NCI-H2029 treated with DMSO at 0.1 percent for 48 hours (cell line): Measurements from ENCODE around the gene KMT2C.
"Not testable (repeated sequence)": the region's sequence is repeated elsewhere in the genome, so short reads cannot be mapped to it uniquely, and the experiment has no call there.

Experiments used
- DNase-seq: peaks from one replicate; lab custom pipeline; 2025; lab: John Stamatoyannopoulos, UW

Gene KMT2C

DNA sequence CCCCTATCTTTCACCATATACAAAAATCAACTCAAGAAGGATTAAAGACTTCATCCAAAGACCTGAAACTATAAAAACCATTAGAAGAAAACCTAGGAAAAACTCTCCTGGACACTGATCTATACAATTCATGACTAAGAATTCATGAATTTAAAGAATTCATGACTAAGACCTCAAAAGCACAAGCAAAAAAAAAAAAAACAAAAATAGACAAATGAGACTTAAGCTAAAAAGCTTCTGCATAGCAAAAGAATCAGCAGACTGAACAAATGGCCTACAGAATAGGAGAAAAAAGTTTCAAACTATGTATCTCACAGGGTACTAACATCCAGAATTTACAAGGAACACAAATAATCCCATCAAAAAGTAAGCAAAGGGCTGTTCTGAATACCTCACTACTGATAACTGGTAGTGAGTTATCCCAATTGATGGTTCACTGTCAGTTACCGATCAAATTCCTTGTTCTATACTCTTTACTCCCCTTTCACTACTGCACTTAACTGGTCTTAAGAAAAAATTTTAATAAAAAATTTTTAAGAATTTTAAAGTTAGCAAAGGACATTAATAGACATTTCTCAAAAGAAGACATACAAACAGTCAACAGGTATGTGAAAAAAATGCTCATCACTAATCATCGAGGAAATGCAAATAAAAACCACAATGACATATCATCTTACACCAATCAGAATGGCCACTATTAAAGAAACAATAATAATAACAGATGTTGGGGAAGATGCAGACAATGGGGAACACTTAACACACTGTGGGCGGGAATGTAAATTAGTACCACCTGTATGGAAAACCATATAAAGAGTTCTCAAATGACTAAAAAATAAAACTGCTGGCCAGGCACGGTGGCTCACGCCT is 33.2 kb downstream of the KMT2C start:
- DNase-seq = no peak

DNA sequence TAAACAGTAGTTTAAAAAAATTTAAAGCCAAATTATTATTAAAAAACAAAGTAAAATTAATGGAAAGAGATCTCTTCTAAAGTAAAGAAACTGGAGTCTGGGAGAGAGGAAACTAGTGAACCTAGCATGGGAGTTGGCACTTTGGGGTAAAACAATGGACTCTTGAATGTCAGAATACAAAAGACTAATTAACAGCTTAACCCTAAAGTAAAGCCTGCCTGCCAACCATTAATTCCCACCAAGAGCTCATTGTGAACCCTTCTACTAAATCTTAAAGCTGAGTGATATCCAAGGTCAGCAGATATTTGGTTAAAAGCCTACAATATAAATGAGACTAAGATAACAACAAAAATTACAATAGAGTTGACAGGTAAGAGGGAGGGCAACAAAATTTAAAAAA is 36.5 kb downstream of the KMT2C start:
- no peak for DNase-seq

GRCh38 chr7:152395112-152395511 is 40.7 kb downstream of the KMT2C start:
- no peak for DNase-seq

GRCh38 chr7:152394214-152394613 is 41.6 kb downstream of the KMT2C start:
- DNase-seq = not testable (repeated sequence)

DNA sequence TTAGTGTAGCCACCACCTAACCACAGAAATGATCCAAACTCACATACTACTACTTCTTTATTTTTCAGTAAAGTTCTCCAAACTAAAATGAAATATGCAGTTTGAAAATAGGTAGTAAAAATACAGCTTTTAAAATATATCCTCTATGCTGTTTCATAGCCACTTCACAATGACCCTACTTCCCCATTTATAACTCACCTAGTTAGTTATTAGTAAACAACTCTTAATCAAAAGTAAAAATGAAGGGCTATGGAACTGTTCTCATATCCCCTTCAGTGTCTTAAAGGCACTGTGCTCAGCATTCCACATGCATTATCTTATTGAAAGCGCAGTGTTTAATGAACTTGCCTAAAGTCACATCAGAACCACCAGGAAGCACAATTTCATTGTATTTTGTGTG is 43.5 kb downstream of the KMT2C start:
- no peak for DNase-seq

DNA sequence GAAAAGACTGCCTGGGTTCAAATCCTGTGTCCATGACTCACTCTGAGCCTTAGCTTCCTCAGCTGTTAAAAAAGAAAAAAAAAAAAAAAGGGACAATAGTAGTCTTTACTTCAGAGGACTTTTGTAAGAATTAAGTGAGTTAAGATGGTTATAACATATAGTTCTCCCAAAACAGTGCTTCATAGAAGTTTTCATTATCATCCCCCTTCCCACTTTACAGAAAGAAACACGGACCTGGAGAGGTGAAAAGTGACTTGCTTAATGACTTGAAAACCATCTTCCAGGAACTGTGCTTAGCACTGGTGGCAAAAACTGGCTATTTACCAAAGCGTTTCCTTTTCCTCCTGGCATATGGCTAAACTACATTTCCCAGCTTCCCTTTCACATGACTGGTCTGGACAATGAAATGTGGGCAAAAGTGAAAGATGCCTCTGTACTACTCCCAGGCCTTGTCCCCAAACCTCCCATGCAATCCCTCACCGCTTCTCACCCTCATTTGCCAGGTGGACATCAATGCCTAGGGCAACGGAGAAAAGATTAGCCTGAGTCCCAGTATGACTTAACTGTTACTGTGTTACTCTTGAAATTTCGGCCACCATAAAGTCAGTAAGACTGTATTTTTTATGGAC is 49.6 kb downstream of the KMT2C start:
- DNase-seq = not testable (repeated sequence)

GRCh38 chr7:152384235-152385200 is 51.3 kb downstream of the KMT2C start:
- DNase-seq = not testable (repeated sequence)

GRCh38 chr7:152383341-152384234 is 52.2 kb downstream of the KMT2C start:
- DNase-seq = no peak

DNA sequence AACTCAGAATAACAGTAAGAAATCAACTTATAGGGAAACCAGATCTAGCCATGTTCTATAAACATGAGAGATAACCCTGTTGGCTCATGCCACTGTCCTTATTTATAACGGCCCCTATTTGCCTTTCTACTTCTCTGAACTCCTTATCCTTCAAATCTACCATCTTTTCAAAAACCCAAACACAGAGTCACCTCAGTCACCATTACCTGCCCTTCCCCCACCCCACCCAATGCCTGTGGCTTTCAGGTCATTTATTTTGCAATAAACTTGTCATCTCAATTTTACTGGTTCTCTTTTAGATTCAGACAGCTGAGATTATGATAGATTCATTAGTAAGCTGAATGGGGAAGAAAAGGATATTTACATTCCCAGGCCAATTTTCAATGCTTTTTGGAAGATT is 53.6 kb downstream of the KMT2C start:
- no peak for DNase-seq

GRCh38 chr7:152380931-152381578 is 54.7 kb downstream of the KMT2C start:
- not testable (repeated sequence) for DNase-seq

DNA sequence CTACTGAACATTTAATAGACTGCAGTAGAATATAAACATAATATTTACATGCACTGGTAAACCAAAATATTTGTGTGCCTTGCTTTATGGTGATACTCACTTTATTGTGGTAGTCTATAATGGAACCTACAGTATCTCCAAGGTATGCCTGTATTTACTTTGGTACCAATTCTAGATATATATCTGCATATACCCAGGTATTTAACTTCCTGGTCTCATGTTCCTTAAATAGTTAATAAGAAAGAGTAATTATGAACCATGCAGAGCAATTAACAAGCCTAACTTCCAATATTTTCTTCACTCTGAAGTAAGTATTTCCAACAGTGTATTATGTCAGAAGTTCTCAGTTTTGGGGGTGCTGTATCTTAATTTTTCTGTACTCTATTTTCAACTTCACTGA is 57.3 kb downstream of the KMT2C start:
- DNase-seq = not testable (repeated sequence)

DNA sequence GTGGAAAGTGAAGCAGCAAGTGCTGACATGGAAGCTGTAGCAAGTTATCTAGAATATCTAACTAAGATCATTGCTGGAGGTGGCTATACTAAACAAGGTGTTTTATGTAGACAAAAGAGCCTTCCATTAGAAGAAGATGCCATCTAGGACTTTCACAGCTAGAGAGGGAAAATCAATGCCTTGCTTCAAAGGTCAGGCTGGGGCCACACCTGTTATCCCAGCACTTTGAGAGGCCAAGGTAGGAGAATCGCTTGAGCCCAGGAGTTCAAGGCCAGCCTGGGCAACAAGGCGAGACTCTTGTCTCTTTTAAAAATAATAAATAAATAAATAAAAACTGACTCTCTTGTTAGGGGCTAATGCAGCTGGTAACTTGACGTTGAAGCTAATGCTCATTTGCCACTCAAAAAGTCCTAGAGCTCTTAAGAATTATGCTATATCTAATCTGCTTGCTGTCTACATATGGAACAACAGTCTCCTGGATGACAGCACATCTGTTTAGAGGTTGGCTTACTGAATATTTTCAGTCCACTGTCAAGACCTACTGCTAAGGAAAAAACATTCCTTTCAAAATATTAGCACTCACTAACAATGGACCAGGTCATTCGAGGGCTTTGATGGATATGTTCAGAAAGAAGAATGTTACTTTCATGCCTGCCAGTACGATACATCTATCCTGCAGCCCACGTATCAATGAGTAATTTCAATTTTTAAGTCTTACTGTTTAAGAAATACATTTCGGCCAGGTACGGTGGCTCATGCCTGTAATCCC is 58.9 kb downstream of the KMT2C start:
- DNase-seq = not testable (repeated sequence)

DNA sequence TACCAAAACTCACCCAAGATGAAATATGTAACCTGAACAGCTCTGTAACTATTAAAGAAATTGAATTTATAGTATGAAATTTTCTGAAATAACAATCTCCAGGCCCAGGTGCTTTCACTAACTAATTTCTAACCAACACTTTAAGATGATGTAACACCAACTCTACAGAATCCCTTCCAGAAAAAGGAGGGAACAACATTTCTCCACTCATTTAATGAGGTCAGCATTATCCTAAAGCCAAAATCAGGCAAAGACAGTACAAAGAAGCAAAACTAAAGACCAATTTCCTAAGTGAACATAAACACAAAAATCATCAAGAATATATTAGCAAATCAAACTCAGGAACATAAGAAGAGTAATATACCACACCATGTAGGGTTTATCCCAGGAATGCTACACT is 65.5 kb downstream of the KMT2C start:
- no peak for DNase-seq

DNA sequence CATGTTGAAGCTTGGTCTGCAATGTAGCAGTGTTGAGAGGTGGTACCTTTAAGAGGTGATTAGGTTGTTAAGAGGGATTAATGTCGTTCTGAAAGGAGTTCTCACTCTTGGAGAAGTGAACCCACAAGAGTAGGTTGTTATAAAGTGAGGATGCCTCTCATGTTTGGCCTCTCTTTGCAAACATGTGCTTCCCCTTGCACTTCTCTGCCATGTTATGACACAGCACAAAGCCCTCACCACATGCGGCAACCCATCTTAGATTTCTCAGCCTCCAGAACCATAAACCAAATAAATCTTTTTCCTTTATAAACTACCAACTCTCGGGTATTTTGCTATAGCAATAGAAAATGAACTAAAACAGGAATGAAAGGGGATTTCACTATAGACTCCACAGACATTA is 66.3 kb downstream of the KMT2C start:
- DNase-seq = no peak

- DNase-seq = no peak
Measured at GRCh38 chr7:152367170-152367569, 68.6 kb downstream of the KMT2C start.

DNA sequence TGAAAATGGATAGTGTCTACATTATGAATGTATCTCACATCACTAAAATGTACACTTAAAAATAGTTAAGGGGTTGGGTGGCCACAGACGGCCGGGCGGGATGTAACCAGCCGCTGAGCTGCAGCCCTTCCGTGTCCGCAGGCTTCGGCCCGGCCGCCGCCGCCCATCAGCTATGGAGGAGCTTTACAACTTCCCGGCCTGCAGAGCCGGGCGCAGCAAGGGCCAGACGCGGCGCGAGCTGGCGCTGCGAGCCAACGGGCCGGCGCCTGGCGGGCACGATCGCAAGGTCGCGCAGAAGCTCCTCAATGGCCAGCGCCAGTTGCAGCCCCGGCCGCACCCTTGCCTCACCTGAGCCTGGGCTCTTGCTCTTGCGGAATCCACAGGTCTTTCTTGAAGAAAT is 69.1 kb downstream of the KMT2C start:
- DNase-seq = no peak

DNA sequence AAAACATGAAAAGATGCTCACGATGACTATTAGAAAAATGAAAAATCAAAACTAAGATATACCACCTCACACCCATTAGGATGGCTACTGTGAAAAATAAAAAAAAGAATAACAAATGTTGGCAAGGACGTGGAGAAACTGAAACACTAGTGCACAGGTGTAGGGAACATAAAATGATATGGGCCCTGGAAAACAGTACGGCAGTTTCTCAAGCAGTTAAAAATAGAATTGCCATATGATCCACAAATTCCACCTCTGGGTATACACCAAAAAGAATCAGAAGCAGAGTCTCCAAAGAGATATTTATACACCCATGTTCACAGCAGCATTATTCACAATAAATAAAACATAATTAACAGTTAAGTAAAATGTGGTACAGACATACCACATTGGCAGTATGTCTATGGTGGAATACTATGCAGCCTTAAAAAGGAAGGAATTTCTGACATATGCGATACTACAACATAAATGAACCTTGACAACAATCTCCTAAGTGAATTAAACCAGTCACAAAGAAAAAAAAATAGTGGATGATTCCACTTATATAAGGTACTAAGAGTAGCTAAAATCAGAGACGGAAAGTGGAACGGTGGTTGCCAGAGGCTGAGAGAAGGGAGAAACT is 69.7 kb downstream of the KMT2C start:
- no peak for DNase-seq

DNA sequence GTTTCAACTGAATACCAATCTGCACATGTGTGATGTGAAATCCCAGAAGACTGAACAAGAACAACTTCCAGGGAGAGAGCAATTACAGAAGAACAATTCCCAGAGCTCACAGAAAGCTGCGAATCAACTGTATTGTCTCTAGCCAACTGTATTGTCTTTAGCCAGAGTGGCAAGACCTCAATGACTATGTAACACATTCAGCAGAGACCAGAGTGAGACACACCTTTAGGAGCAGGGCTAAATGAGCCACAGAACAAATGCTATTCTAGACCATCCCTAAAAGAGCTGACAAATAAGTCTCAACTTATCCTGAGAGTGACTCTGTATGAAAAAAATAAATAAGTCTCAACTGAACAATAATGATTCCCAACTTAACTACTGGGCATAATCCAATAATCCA is 72.0 kb downstream of the KMT2C start:
- DNase-seq = no peak

DNA sequence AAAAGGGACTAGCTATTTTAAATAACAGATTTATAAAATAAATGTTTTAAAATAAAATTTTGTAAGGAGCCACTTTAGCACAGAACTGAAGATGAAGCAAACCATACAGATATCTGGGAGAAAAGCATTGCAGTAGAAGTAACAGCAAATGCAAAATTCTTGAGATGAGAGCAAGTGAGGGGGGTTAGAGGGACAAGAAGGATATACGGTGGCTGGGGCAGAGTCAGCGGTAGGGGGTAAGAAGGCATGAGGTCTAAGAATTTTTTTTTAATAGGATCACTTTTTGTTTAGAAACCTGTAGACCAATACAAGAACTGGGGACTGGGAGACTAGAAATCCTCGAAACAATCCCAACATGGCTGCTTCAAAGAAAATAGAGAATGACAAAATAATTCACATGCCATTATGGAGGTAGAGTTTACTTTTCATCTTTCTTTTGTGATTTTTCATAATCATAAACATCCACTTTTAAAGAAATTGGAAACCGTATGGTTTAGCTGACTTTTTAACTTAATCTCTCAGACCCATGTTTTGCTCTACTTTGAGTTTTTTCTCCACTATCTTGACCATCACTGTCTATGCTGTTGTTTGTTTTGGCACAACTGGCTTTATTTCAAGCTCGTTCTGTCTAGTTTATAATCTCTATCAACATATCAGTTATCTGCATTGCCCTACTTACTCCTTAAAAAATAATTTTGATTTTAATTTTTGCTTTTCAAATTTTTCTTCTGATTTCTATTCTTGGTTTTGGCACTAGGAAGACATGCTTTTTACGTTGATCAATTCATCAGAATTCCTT is 73.5 kb downstream of the KMT2C start:
- DNase-seq = no peak
